ENCODE measurements around the gene CRAMP1.

The CRAMP1 gene

GRCh38 chr16:1690810-1691209 lies 78.7 kb downstream of the CRAMP1 start:
- DNase-seq: no peak
- no peak for TF ChIP-seq CTCF (IDR thresholded peaks at IDR 0.05; ENCODE audit: low read depth, low read length)
- Histone ChIP-seq H3K9me3 (ENCODE audit: severe bottlenecking) (no peaks in the 10 kb centered on the region), H3K36me3 (peaks cover 97% of the 10 kb centered on the region), H3K27ac (no peak overlapping the region), H3K27me3 (ENCODE audit: insufficient read depth, low read depth, severe bottlenecking) (no peaks in the 10 kb centered on the region), H3K4me3 (ENCODE audit: low read depth, low read length) (no peak overlapping the region)

- DNase-seq: no peak
- Histone ChIP-seq H3K27me3 (ENCODE audit: insufficient read depth, low read depth, severe bottlenecking) (no peaks in the 10 kb centered on the region), H3K9me3 (ENCODE audit: severe bottlenecking) (no peaks in the 10 kb centered on the region), H3K4me3 (ENCODE audit: low read depth, low read length) (no peak overlapping the region), H3K36me3 (peaks cover 99% of the 10 kb centered on the region), H3K27ac (no peak overlapping the region)
- TF ChIP-seq CTCF (IDR thresholded peaks at IDR 0.05; ENCODE audit: low read depth, low read length): no peak
These were observed 79.1 kb downstream of the CRAMP1 start for GRCh38 chr16:1691276-1691675.

DNA sequence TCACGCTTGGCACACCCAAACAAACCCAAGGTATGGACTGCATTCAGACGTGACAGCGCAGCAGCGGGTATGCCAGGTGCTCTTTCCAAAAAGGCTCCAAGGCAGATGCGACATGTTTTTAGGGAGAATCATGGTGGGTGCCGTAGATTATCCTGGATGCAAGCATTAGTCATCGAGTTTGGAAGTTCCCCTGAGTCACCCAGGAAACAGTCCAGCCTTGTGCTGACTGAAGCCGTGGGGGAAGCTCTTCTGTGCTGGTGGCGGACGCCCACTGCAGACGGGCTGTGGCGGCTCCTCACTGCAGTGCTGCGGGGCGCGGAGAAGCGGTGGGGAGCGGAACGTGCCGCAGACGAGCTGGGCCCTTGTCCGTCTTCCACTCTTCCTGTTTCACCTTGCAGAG lies 79.8 kb downstream of the CRAMP1 start:
- no peaks in the 10 kb centered on the region for H3K27me3 ChIP-seq (ENCODE audit: insufficient read depth, low read depth, severe bottlenecking)
- no peak for TF ChIP-seq CTCF (IDR thresholded peaks at IDR 0.05; ENCODE audit: low read depth, low read length)
- no peak for DNase-seq
- peaks cover 99% of the 10 kb centered on the region for H3K36me3 ChIP-seq
- no peak overlapping the region for H3K4me3 ChIP-seq (ENCODE audit: low read depth, low read length)
- no peaks in the 10 kb centered on the region for H3K9me3 ChIP-seq (ENCODE audit: severe bottlenecking)
- H3K27ac ChIP-seq: no peak overlapping the region

DNA sequence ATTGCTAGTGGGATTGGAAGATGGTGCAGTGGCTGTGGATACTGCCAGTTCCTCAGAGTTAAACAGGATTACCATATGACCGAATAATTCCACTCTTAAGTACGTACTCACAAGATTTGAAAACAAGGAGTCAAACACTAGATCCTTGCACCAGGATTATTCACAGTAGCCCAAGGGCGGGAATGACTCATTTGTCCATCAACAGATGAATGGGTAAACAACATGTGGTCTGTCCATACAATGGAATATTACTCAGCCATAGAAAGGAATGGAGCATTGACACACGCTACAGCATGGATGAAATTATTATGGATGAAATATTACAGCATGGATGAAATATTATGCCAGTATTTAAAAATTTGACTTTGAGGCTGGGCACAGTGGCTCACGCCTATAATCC lies 84.7 kb downstream of the CRAMP1 start:
- H3K4me3 ChIP-seq (ENCODE audit: low read depth, low read length): no peak overlapping the region
- H3K27me3 ChIP-seq (ENCODE audit: insufficient read depth, low read depth, severe bottlenecking): no peaks in the 10 kb centered on the region
- DNase-seq: no peak
- no peak for TF ChIP-seq CTCF (IDR thresholded peaks at IDR 0.05; ENCODE audit: low read depth, low read length)
- no peaks in the 10 kb centered on the region for H3K9me3 ChIP-seq (ENCODE audit: severe bottlenecking)
- peaks cover 93% of the 10 kb centered on the region for H3K36me3 ChIP-seq
- no peak overlapping the region for H3K27ac ChIP-seq

DNA sequence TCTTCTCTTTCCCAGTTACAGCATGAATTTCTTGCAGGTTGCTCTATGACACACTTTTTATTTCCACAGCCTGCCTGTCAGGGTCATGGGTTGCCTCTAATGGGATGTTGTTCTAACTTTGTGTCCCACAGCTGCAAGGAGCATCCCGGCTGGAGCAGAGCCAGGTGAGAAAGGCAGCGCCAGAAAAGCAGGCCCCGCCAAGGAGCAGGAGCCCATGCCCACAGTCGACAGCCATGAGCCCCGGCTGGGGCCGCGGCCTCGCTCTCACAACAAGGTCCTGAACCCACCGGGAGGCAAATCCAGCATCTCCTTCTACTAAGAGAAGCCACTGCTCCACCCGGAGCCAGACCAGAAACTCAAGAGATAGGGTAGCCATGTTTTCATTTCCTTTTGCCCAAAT lies 86.5 kb downstream of the CRAMP1 start:
- Histone ChIP-seq H3K36me3 (peaks cover 93% of the 10 kb centered on the region), H3K4me3 (ENCODE audit: low read depth, low read length) (no peak overlapping the region), H3K27ac (no peak overlapping the region), H3K9me3 (ENCODE audit: severe bottlenecking) (no peaks in the 10 kb centered on the region), H3K27me3 (ENCODE audit: insufficient read depth, low read depth, severe bottlenecking) (no peaks in the 10 kb centered on the region)
- no peak for DNase-seq
- TF ChIP-seq CTCF (IDR thresholded peaks at IDR 0.05; ENCODE audit: low read depth, low read length): no peak

DNA sequence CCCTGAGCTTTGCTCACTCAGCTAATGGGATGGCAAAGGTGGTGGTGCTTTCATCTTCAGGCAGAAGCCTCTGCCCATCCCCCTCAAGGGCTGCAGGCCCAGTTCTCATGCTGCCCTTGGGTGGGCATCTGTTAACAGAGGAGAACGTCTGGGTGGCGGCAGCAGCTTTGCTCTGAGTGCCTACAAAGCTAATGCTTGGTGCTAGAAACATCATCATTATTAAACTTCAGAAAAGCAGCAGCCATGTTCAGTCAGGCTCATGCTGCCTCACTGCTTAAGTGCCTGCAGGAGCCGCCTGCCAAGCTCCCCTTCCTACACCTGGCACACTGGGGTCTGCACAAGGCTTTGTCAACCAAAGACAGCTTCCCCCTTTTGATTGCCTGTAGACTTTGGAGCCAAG lies 88.1 kb downstream of the CRAMP1 start:
- DNase-seq: no peak
- Histone ChIP-seq H3K4me3 (ENCODE audit: low read depth, low read length) (no peak overlapping the region), H3K27me3 (ENCODE audit: insufficient read depth, low read depth, severe bottlenecking) (no peaks in the 10 kb centered on the region), H3K9me3 (ENCODE audit: severe bottlenecking) (no peaks in the 10 kb centered on the region), H3K27ac (no peak overlapping the region), H3K36me3 (peaks cover 78% of the 10 kb centered on the region)
- no peak for TF ChIP-seq CTCF (IDR thresholded peaks at IDR 0.05; ENCODE audit: low read depth, low read length)

Measured in WERI-Rb-1 (cell line).